Left ventricle myocardium inferior (tissue), 1 donor: ENCODE data around the gene ELP1. TPM values are rescaled to one million over a fixed set of nuclear protein-coding genes. Genes with fewer than 3 reads are reported as not detected.

Experiments used
- DNase-seq: peaks from one replicate; pipeline ENCODE4 v3.0.0-alpha.2; 2020
- H3K27ac ChIP-seq: fragments of 200-600 bp; replicated peaks from 2 replicates; pipeline ENCODE4 v1.8.0; 2021
- H3K27me3 ChIP-seq: fragments of 200-600 bp; 2 replicates; pipeline ENCODE4 v1.8.0; 2021; ENCODE audit warnings: low read depth
- H3K36me3 ChIP-seq: fragments of 200-600 bp; 2 replicates; pipeline ENCODE4 v1.8.0; 2021
- H3K4me1 ChIP-seq: fragments of 200-600 bp; 2 replicates; pipeline ENCODE4 v1.8.0; 2021
- H3K4me3 ChIP-seq: fragments of 200-600 bp; 2 replicates; pipeline ENCODE4 v1.8.0; 2021; ENCODE audit warnings: mild to moderate bottlenecking, moderate library complexity
- H3K9me3 ChIP-seq: fragments of 200-600 bp; replicated peaks from 2 replicates; pipeline ENCODE4 v1.8.0; 2021
- CTCF ChIP-seq: fragments of 200-600 bp; IDR thresholded peaks from 2 replicates; pipeline ENCODE4 v1.8.0; 2021; ENCODE audit warnings: antibody characterized with exemption, mild to moderate bottlenecking, borderline replicate concordance
- intact Hi-C: fragments of 100-400 bp; cut with micrococcal nuclease; formaldehyde crosslinking; loops from one replicate; pipeline ENCODE4 v1.11.0; 2022
- total RNA-seq: library from RNA; stranded (reverse); fragmentation: NEBNext Ultra II Directional; extraction: Animal tissue kit (Norgen Biotek cat#: 25700); gene quantifications from one replicate; pipeline ENCODE4 v1.2.1, GENCODE V29; 2021
- donor health status: DM: no; HTN: yes; CAD: no; lungs with severe emphysema.

The ELP1 gene
- total RNA-seq, 1 donor from 2014 or later = 21.4 TPM

GRCh38 chr9:108859459-108860114, 74.3 kb downstream of the ELP1 start:
- Histone ChIP-seq H3K27me3 (no peaks in the 10 kb centered on the region), H3K27ac (no peak overlapping the region), H3K4me1 (no peaks in the 10 kb centered on the region), H3K4me3 (no peak overlapping the region), H3K9me3 (no peaks in the 10 kb centered on the region), H3K36me3 (no peaks in the 10 kb centered on the region)
- TF ChIP-seq CTCF = no peak
- no peak for DNase-seq
- intact Hi-C loops = no loop called here

- DNase-seq = no peak
- Histone ChIP-seq H3K4me1 (no peaks in the 10 kb centered on the region), H3K27me3 (no peaks in the 10 kb centered on the region), H3K9me3 (no peaks in the 10 kb centered on the region), H3K4me3 (no peak overlapping the region), H3K36me3 (no peaks in the 10 kb centered on the region), H3K27ac (no peak overlapping the region)
- intact Hi-C loops = no loop called here
- no peak for TF ChIP-seq CTCF
Measured at GRCh38 chr9:108857572-108857971, 76.4 kb downstream of the ELP1 start.

- Histone ChIP-seq H3K36me3 (no peaks in the 10 kb centered on the region), H3K4me1 (no peaks in the 10 kb centered on the region), H3K9me3 (no peaks in the 10 kb centered on the region), H3K4me3 (no peak within 1 kb of the TSS), H3K27me3 (no peaks in the 10 kb centered on the region), H3K27ac (no peak within 1 kb of the TSS)
- no peak for DNase-seq
- intact Hi-C loops = no loop called here
- TF ChIP-seq CTCF = no peak
Measured at GRCh38 chr9:108855888-108856287, 78.0 kb downstream of the ELP1 start, which contains the start of gene ACTL7B. ACTL7B (minus strand) TSS chr9:108855986; CDS start chr9:108855930, 56 bp downstream.

- no peak for DNase-seq
- no peak for TF ChIP-seq CTCF
- no peaks in the 10 kb centered on the region for H3K36me3 ChIP-seq
Measured at GRCh38 chr9:108855529-108855886, 78.4 kb downstream of the ELP1 start.

GRCh38 chr9:108854641-108855528, 79.0 kb downstream of the ELP1 start:
- no peak for DNase-seq
- Histone ChIP-seq H3K4me3 (no peak overlapping the region), H3K4me1 (no peaks in the 10 kb centered on the region), H3K9me3 (no peaks in the 10 kb centered on the region), H3K27me3 (no peaks in the 10 kb centered on the region), H3K36me3 (no peaks in the 10 kb centered on the region), H3K27ac (no peak overlapping the region)
- TF ChIP-seq CTCF = no peak
- intact Hi-C loops = no loop called here

More at GRCh38 chr9:108855529-108855886, 78.4 kb downstream of the ELP1 start:
- Histone ChIP-seq H3K4me3 (no peak overlapping the region), H3K27ac (no peak overlapping the region), H3K4me1 (no peaks in the 10 kb centered on the region), H3K27me3 (no peaks in the 10 kb centered on the region), H3K9me3 (no peaks in the 10 kb centered on the region)
- intact Hi-C loops = no loop called here
